CD4-positive, alpha-beta T cell treated with Interleukin-6 at 100 ng/mL for 8 hours (primary cell): ENCODE measurements around the gene RPUSD2.
"Not testable (repeated sequence)": the region's sequence is repeated elsewhere in the genome, so short reads cannot be mapped to it uniquely, and the experiment has no call there.

Source experiments
- DNase-seq: peaks from one replicate; pipeline ENCODE4 v3.0.0-alpha.2; 2020; ENCODE audit warnings: mixed read lengths, low spot score

The RPUSD2 gene

GRCh38 chr15:40565333-40566238 lies 3.5 kb upstream of the RPUSD2 start:
- no peak for DNase-seq

GRCh38 chr15:40567111-40567510 lies 2.0 kb upstream of the RPUSD2 start:
- no peak for DNase-seq

- DNase-seq: no peak
Measured at GRCh38 chr15:40575113-40575512, 6.0 kb downstream of the RPUSD2 start.

DNA sequence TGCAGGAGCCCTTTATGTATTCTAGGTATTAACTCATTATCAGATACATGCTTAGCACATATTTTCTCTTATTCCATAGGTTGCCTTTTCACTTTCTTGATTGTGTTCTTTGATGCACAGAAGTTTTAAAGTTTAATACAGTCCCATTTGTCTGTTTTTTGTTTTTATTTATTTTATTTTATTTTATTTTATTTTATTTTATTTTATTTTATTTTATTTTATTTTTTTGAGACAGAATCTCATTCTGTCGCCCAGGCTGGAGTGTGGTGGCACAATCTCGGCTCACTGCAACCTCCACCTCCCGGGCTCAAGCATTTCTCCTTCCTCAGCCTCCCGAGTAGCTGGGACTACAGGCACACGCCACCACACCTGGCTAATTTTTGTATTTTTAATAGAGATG lies 7.8 kb downstream of the RPUSD2 start:
- not testable (repeated sequence) for DNase-seq

DNA sequence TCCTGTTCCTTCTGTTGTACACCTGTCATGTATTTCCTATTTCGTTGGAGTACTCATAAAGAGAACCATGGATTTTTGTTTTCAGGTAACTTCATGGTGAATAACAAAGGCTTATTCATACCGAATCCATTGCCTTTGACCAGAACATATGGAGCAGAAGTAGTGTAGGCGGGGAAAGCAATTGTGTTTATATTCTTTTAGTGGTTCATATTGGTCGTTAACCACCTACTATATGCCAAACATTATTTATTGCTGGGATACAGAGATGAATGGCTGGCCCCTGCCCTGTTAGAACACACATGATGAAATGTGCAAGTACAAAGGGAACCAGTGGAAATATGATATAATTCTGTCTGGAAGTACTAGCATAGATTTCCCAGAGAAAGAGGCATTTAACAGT lies 9.8 kb downstream of the RPUSD2 start:
- no peak for DNase-seq

GRCh38 chr15:40581796-40582195 lies 12.7 kb downstream of the RPUSD2 start:
- DNase-seq: not testable (repeated sequence)

DNA sequence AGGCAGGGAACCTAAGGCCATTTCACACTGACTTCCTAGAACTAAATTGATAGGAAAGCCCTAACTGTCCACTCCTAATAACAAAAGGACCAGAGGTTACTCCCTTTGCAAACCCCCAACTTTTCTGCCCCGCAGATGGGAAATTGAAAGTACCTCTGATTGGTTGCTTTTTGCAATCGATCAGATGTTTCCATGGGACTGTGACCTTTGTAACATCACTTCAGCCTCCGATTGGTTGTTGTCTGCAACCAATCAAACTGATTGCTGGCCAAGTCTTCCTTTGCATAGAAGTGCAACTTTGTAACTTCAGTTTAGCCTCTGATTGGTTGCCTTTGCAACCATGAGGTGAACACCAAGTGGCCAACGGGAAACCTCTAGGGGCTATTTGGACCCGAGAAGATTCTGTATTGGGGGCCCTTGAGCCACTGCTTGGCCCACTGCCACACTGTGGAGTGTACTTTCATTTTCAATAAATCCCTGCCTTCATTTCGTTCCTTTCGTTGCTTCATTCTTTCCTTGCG lies 13.7 kb downstream of the RPUSD2 start:
- DNase-seq: no peak

- no peak for DNase-seq
Measured at GRCh38 chr15:40584191-40584590, 15.1 kb downstream of the RPUSD2 start.

DNA sequence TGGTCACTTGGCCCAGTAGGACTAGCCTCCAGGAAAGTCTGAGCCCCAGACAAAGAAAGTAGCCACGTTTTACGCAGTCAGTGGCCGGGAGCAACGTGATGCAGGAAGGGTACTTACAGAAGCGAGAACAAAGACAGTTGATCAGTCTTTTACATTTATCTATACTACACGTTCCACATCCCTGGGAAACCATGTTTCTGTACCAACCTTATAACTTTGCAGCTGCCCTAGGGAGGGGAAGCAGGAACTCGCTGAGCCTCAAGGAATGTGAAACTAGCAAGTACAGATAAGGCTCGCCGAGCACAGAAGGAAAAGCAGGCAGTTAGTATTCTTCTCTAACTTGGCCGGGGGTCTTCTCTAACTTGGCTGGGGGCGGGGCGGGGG lies 21.6 kb downstream of the RPUSD2 start:
- DNase-seq: no peak

- DNase-seq: no peak
Measured at GRCh38 chr15:40591389-40591788, 22.3 kb downstream of the RPUSD2 start.

- peak; percentile 21 for DNase-seq
Measured at GRCh38 chr15:40593165-40593564, 24.1 kb downstream of the RPUSD2 start.

GRCh38 chr15:40593588-40594428 lies 24.7 kb downstream of the RPUSD2 start, which contains the start of gene KNL1:
Gene KNL1 (plus strand): TSS chr15:40594249. CDS start chr15:40602932, 8,683 bp downstream.
- DNase-seq: peak; percentile 90

DNA sequence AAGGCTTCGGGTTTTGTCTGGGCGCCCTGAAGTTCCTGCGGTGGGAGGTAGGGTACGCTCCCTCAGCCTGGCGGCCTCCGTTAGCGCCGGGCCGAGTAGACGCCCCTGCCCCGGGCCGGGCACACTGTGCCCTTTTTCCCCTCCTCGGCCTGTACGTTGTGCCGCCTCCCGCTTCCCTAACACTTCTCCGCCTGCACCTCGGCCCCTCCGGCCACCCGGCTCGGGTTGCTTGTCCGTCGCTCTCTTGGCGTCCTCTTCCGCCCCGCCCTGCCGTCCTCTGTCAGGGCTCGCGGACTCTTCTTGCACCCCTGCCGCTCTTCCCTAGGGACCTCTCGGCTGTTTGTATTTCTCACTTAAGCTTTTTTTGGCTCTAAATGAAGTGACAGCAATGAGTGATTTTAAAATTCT lies 25.3 kb downstream of the RPUSD2 start:
- DNase-seq: no peak

DNA sequence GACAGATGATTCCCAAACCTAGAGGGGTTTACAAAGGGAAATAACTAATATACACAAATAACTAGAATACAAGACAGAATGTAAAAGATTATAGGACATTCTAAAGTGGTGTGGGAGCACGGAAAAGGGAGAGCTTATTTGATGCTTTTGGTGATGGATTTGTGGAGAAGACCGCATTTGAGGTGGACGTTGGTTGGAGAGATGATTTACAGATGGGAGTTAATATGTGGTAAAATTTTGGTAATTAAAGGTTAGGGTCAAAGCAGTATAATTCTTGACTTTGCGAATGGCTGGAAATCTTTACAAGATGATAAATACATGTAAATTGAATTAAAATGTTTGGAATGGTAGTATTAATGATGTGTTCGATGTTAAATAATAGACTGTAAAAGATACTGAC lies 26.1 kb downstream of the RPUSD2 start:
- no peak for DNase-seq

GRCh38 chr15:40595773-40596172 lies 26.7 kb downstream of the RPUSD2 start:
- DNase-seq: no peak

DNA sequence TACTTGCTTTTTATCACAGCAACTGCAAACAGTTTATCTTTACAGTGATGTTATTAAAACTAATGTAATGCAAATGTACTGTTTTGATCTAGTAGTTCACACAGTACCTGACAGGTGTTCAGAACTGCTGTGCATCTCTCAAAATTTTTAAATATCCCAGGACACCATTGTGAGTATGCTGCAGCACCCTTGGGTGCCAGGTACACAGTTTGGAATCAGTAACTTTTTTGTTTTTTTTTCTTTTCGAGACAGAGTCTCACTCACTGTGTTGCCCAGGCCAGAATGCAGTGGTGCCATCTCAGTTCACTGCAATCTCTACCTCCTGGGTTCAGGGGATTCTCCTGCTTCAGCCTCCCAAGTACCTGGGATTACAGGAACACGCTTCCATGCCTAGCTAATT lies 27.9 kb downstream of the RPUSD2 start:
- DNase-seq: no peak

DNA sequence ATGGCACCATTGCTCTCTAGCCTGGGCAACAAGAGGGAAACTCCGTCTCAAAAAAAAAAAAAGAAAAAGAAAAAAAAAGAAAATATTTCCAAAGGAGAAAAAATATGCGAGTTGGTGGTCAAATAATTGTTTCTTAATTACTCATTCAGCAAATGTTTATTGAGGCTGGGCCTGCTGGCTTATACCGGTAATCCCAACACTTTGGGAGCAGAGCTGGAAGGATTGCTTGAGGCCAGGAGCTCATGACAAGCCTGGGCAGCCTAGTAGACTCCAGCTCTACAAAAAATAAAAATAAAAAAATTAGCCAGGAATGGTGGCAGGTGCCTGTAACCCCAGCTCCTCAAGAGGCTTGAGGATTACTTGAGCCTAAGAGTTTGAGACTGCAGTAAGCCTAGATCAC lies 29.0 kb downstream of the RPUSD2 start:
- no peak for DNase-seq

- no peak for DNase-seq
Measured at GRCh38 chr15:40598672-40599071, 29.6 kb downstream of the RPUSD2 start.

GRCh38 chr15:40600956-40601355 lies 31.9 kb downstream of the RPUSD2 start:
- DNase-seq: no peak

DNA sequence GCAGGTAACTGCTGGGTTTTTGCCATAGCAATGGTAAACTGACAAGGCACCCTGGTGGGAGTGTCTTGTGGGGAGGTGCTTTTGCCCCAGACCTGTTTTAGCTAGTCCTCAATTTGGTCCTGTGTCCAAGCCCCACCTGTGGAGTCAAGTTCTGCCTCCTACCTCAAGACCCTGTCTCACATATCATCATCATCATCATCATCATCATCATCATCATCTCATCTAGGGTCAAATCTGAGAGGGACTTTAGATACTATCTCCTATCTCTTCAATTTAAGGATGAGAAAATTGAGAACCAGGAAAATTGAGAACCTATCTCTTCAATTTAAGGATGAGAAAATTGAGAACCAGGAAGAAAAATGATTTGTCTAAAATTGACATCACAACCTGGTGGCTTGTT lies 34.8 kb downstream of the RPUSD2 start:
- DNase-seq: no peak

GRCh38 chr15:40613080-40613479 lies 44.0 kb downstream of the RPUSD2 start:
- no peak for DNase-seq

GRCh38 chr15:40618023-40618422 lies 48.9 kb downstream of the RPUSD2 start:
- DNase-seq: no peak

GRCh38 chr15:40618906-40619305 lies 49.8 kb downstream of the RPUSD2 start:
- DNase-seq: no peak
